GM19099 (cell line): ENCODE results near the gene SLC3A2.

Experiments
- POLR2A ChIP-seq: IDR thresholded peaks from 3 replicates; pipeline ENCODE4 v1.6.1; 2011; ENCODE audit warnings: low read depth; ENCODE audit not compliant: insufficient read length; ENCODE audit errors: extremely low read depth

SLC3A2 gene

DNA sequence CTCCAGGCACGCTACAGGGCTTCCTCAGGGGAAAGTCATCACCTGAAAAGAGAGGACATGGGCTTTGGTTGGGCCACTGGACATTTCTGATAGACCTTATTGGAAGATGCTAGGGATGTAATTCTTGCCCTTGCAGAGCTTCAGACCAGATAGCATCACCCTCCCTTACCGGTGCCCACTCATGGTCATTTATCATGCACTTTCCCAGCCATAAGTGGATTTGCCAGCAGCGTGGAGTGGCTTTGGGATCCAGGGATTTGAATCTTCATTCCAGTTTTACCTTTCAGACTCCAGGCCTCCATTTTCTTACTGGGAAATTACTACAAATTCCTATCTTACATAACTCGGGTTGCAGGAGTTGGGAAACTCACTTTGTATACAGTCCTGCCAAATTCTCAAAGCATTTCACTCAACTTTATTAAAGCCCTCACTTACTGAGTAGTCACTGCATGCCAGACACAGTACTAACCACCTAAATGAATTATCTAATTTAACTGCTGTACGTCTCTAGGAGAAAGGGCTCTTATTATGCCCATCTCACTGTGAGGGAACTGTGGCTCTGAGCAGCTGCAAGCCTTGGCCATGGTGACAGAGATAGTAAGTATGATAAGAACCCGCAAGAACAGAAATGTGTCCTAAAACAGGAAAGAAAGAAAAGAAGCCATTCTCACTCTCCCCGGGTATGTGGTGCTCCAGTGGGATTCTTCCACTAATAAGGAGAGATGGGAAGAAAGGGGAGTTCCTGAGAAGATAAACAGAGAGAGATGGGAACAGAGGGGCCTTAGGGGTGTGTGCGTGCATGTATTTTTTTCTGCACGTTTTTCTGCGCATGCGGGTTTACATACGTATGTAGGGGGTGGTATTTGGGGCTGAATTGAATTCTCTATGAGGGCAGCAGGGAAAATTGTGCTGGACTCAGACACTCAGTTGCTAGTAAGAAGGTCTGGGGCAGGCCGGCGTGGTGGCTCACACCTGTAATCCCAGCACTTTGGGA, 30.7 kb downstream of the SLC3A2 start:
- no peak for TF ChIP-seq POLR2A

DNA sequence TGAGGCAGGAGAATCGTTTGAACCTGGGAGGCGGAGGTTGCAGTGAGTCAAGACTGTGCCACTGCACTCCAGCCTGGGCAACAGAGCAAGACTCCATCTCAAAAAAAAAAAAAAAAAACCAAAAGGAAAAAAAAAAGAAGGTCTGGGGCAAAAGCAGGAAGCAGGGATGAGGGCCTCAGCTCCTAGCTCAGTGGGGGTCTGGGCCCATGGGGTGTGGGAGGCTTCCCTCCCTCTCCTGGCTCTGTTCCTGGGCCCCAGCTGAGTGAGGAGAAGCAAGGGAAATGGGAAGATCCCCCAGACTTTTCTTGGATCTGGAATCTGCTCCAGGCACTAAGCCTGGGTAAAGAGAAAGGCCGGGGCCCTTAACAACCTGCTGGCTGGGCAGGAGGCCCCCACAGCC, 31.6 kb downstream of the SLC3A2 start:
- no peak for TF ChIP-seq POLR2A

DNA sequence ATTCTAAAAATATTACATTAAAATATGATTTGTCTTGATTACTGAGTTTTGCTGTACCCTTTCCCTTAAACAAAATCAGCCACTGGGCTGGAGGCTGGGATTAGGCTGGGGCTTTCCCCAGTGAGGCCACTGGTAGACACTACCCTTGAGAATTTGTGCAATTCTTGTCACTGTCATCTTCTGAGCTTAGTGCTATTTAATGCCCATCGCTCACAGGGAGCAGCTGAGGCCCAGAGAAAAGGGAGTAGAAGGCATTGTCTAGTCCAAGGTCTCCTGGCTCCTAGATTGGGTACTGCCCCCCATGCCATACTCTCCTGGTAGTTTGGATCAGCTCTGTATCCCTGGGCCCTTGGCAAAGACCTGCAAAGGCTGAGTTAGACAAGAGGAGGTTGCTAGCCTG, 33.7 kb downstream of the SLC3A2 start:
- TF ChIP-seq POLR2A: no peak

DNA sequence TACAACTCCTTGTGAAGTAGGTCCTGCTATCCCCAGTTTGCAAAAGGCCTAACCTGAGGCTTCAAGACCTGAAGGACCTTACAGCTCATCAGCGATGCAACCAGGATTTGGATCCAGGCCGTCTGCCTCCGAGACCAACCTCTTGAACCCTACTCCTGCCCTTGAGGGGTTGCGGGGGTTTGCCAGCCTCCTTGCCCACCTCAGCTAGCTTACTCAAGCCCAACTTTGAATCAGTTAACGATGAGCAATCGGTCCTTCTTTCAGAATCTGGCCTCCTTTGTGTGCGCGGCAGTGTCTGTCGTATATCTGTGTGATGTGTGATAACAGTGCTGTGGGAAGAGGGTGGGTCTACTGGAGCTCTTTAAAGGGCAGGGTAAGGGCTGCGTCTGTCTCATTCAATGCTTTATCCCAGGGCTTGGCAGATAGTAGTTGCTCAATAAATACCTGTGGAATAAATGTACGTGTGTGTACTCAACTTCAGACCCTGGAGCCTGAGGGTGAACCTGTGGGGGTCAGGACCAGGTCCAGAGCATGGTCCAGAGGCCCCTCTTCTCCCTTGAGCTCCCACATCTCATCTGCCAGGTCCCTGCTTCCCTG, 37.3 kb downstream of the SLC3A2 start:
- TF ChIP-seq POLR2A: no peak

DNA sequence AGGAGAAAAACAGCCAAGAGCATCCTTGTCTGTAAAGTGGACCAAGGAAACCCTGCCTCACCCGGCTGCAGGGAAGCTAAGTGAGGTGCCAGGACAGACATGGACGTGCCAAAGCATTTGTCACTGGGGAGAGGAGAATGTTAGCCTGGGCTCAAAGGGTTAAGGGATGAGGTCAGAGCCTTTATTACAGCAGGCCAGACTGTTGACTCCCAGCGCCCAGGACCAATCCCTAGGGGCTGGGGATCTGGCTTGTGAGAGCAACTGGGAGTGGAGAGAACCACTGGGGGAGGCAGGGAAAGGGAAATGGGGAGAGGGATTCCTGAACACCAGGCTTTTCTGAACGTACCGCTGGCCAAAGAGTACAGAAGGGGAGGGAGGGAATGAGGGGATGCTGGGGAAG, 37.8 kb downstream of the SLC3A2 start:
- TF ChIP-seq POLR2A: no peak

DNA sequence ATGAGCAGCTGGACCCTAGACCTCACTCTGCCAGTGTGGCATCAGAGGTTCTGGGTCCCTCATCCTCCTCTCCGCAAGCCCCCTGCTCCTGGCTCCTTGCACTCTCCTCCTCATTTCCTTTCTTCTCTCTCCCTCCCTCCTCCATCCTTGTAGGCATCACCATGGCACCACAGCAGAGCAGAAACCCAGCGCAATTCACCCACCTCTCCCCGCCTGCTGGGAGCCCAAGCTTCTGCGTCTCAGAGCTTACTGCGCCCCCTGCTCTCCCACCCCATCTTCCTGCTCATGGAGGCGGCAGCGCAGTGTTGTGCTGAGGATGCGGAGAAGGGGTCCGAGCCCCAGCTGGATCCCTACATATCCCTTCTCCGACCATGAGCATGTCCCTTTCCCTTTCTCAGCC, 38.8 kb downstream of the SLC3A2 start:
- TF ChIP-seq POLR2A: no peak

DNA sequence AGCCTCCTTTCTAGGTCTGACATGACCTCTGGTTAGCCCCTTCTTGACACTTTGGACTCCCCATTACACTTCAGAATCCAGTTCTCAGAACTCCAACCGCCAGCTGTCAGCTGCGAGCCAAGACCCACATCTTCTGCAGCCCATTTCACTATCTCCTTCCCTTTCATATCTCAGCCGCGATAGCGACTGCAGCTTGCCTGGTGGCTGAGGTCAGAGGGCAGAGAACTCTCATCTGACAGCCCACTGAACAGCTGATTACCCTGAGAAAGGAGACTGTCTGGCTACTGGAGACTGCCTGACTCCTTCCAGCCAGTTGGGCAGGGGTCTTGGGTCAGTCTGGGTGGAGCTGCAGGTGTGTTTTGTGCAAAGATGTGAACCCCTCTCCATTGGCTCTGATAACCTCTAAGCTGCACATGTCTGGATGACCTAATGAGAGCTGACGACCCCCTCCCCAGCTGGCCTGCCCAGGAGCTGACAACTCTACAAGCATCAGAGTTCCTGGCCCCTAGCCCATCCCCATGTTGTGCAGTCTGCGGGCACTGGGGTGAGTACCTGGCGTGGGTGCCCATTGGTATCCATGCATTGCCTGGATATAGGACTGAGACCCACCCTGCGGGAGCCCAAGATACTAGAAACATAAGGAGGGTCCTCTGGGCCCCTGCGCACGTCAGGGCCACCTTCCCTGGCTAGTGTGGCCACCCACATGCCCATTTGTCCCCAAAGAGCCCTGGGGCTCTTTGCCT, 39.4 kb downstream of the SLC3A2 start:
- no peak for TF ChIP-seq POLR2A

DNA sequence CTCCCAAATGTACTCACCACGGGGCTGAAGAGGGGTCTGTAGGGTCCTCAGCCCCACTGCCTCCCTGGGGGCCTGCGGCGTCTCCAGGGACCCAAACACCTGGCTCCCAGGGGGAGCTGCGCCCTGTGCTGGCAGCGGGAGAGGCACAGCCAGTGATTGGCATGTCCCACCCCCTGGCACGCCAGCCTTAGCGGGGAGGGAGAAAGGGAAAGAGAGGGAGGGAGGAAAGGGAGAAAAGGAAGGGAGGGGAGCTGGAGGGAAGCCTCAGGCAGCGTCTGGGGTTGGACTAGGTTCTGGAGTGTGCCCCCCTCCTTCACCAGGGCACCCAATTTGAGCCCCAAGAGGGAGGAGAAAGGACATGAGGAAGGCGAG, 40.5 kb downstream of the SLC3A2 start, which contains the start of gene CHRM1:
CHRM1 (minus strand) TSS at position 163 of the 372 bp plus-strand sequence. CDS start 10,263 bp downstream, outside the sequence.
- no peak for TF ChIP-seq POLR2A

DNA sequence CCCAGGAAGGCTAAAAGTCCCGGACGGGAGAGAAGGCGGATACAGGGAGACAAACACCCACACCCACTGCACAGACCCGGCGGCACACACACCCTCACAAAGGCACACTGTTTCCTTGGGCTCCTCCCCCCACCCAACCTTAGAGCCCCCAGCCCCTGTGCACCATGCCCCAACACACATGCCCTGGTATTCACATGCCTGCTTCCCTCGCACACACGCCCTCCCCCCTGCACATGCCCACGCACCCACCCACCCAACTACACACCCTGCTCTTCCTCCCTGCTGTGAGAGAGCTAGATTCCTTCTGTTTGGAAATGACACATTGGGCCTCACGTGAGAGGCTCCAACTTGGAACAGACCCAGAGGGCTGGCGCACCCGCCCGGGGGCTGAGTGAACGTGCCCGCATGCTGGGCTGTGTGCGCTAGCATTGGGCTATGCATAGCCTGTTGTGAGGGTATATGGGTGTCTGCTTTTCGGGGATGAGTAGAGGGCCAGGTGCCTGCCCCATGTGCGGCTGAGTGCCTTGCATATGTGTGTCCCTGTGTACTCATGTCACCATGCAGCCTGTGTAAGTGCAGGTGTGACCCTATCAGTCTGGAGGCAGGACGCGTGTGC, 41.0 kb downstream of the SLC3A2 start:
- no peak for TF ChIP-seq POLR2A

DNA sequence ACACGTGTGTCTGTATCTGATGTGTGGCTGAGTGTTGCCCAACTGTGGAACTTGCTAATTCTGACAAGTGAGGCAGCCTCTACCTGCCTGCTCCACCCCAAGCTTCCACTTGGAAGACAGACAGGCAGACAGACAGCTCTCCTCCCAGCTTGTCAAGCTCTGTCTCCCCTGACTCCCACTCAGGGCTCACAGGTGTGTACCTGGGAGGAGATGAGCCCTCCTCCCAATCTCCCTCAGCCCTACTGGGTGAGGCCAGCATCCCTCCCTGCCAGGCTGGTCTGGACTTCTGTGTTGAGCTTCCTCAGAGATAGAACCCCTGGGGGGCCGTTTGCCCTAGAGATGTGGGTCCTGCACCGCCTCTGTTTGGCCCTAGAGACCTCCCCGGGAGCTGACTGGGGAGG, 41.5 kb downstream of the SLC3A2 start:
- no peak for TF ChIP-seq POLR2A

DNA sequence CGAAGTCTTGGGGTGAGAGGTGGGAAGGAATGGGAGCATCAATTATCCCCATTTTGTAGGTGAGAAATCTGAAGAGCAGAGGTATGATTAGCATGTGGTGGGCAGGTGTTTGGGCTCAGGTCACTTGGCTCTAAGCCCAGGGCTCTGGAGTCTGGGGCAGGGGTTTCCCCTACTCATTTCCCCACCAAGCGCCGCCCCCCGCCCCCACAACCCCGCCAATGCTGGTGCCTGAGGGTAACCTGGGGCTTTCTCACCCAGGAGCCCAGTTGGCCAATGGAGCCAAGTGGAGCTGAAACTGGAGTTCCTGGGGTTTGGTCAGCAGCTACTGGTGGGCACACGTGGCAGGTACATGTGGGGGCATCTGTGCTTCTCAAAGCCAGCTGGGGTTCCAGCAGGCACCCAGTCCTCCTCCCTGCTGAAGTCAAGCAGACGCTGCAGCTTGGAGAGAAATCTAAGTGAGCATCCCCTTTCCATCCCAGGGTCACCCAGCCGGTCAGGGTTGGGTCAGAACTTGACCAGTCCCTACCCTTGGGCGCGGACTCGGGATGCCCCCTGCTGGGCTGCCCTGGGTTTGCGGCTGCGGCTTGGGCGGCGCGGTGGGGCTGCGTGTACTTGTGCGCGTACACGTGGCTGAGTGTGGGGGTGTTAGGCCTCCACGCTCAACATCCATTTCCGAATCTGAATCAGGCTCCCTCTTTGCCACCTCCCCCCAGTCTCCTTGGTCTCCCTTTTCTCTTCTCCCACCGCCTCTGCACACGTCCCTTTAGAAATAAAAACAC, 42.1 kb downstream of the SLC3A2 start:
- TF ChIP-seq POLR2A: no peak

DNA sequence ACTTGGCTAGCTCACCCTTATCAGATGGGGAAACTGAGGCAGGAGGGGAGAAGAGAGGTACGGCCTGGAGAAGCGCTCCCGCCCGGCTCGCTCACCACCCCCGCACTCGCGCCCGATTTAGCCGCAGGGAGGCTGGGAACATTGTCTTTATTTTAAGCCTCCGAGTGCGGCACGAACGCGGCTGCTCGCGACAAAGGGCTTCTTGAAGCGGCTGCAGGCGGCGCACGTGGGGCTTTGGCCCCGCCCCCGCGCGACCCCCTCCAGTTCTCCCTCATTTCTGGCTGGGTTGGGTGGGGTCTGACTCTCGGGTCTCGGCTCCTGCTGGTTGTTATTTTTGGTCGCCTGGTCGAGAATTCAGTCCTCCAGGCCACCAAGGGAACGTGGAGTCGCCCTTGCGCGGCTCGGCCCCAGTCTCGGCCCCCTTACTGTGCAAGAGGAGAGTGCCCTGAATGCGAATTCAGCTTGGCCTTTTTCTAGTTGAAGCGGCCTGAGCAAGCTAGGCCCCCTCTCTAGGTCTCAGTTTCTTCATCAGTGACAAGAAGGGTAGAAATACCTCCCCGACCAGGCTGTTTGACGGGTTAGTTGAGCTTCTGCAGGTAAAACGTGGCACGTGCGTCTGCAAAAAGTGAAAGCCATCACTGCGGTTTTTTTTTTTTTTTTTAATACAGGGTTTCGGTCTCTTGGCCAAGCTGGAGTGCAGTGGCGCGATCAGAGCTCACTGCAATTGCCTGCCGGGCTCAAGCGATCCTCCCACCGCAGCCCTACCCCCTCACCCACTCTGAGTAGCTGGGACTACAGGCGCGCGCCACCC, 43.1 kb downstream of the SLC3A2 start:
- no peak for TF ChIP-seq POLR2A

DNA sequence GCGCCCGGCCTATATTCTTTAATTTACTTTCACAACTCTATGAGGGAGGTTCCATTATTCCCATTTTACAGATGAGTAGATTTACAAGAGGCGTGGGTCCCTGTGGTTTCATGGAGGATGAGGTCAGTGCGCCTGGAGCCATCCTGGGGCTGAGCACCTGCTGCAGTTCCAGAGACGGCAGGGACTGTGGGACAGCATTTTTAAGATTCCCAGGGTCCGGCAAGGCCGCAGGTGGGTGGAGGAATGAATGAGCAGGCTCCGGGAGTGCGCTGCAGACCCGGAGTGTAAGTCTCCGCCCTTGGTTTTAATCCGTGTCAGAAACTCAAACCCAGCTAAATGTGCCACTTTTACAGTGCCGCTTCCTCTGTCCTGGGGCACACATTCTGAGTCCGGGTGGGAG, 44.6 kb downstream of the SLC3A2 start:
- TF ChIP-seq POLR2A: no peak
